GM19455 (cell line): ENCODE data around the gene KAZN.

Source experiments
- ATAC-seq: cut with Tn5 transposase; IDR thresholded peaks from one replicate; pipeline ENCODE4 v1.9.1; 2021; ENCODE audit not compliant: unreplicated experiment

Gene KAZN

GRCh38 chr1:14612256-14612655, 13.8 kb downstream of the KAZN start:
- ATAC-seq, result no peak

- ATAC-seq, result no peak
Observed at GRCh38 chr1:14613926-14614325, 15.4 kb downstream of the KAZN start.

GRCh38 chr1:14614341-14614740, 15.9 kb downstream of the KAZN start:
- no peak for ATAC-seq

- ATAC-seq, result no peak
Observed at GRCh38 chr1:14615549-14616218, 17.2 kb downstream of the KAZN start.

GRCh38 chr1:14616632-14617396, 18.3 kb downstream of the KAZN start:
- no peak for ATAC-seq

- ATAC-seq, result no peak
Observed at GRCh38 chr1:14617791-14618190, 19.3 kb downstream of the KAZN start.

- no peak for ATAC-seq
Observed at GRCh38 chr1:14620941-14621340, 22.5 kb downstream of the KAZN start.

- no peak for ATAC-seq
Observed at GRCh38 chr1:14623090-14623489, 24.6 kb downstream of the KAZN start.

- no peak for ATAC-seq
Observed at GRCh38 chr1:14624941-14625340, 26.5 kb downstream of the KAZN start.

GRCh38 chr1:14625572-14625971, 27.1 kb downstream of the KAZN start:
- no peak for ATAC-seq

GRCh38 chr1:14625996-14626395, 27.5 kb downstream of the KAZN start:
- no peak for ATAC-seq

- ATAC-seq, result no peak
Observed at GRCh38 chr1:14626869-14627607, 28.6 kb downstream of the KAZN start.

GRCh38 chr1:14627608-14628489, 29.4 kb downstream of the KAZN start:
- ATAC-seq, result no peak

GRCh38 chr1:14629363-14630014, 31.0 kb downstream of the KAZN start:
- ATAC-seq, result no peak

GRCh38 chr1:14630986-14631385, 32.5 kb downstream of the KAZN start:
- ATAC-seq, result no peak

GRCh38 chr1:14631421-14631820, 32.9 kb downstream of the KAZN start:
- no peak for ATAC-seq

GRCh38 chr1:14634486-14634885, 36.0 kb downstream of the KAZN start:
- no peak for ATAC-seq

GRCh38 chr1:14635421-14635820, 36.9 kb downstream of the KAZN start:
- no peak for ATAC-seq

- no peak for ATAC-seq
Observed at GRCh38 chr1:14636897-14637632, 38.6 kb downstream of the KAZN start.
